ENCODE measurements around the gene MRPL53.

MRPL53 gene

GRCh38 chr2:74425523-74425922 is 47.0 kb downstream of the MRPL53 start:
- no peak for DNase-seq (ENCODE audit: low spot score)

DNA sequence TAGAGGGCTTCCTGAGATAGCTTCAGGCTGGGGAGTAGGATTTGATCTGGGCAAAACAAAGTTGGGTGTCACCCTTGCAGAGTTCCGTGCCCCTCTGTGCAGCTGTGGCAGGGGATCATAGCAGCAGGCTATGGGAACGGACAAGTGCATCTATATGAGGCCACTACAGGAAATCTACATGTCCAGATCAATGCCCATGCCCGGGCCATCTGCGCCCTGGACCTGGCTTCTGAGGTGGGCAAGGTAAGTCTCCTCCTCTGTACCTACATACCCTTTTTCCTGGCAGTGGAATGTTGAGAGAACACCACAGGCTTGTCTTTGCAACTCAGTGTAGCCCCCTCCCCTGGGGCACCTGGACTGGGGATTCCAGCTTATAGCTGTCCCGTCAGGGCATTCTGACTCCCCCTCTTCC is 47.5 kb downstream of the MRPL53 start:
- no peak for DNase-seq (ENCODE audit: low spot score)

DNA sequence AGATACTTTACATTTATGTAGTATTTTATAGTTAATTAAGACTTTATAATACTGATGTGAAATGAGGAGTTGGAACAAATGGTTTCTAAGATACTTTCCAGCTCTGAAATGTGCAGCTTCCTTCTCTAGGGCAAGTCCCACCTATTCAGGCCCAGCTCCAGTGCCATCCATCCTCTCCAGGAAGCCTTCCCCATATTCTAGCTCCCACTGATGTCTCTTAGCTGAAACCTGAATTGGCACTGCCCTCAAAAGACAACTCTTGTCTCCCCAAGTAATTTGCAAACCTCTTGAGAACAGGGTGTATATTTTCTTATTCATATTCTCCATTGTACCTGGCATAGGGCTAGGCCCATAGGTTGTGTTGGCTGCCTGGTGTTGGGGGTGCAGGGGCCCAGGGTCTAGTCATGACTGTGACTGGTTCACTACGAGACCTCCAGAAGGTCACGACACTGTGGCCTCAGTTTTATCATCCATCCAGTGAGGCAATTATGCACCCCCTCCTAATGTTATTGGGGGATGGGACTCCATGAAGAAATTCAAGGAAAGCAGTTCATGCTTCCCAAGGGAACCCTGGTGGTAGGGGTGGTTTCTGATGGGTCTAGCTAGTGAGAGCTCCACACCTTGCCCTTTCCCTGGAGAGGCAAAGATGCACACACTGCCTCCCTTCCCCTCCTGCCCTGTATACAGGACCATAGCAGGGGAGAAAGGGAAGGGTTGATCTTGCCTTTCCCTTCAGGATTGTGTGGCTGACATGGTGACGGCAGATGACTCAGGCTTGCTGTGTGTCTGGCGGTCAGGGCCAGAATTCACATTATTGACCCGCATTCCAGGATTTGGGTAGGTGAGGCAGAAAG is 48.1 kb downstream of the MRPL53 start:
- DNase-seq (ENCODE audit: low spot score): no peak

DNA sequence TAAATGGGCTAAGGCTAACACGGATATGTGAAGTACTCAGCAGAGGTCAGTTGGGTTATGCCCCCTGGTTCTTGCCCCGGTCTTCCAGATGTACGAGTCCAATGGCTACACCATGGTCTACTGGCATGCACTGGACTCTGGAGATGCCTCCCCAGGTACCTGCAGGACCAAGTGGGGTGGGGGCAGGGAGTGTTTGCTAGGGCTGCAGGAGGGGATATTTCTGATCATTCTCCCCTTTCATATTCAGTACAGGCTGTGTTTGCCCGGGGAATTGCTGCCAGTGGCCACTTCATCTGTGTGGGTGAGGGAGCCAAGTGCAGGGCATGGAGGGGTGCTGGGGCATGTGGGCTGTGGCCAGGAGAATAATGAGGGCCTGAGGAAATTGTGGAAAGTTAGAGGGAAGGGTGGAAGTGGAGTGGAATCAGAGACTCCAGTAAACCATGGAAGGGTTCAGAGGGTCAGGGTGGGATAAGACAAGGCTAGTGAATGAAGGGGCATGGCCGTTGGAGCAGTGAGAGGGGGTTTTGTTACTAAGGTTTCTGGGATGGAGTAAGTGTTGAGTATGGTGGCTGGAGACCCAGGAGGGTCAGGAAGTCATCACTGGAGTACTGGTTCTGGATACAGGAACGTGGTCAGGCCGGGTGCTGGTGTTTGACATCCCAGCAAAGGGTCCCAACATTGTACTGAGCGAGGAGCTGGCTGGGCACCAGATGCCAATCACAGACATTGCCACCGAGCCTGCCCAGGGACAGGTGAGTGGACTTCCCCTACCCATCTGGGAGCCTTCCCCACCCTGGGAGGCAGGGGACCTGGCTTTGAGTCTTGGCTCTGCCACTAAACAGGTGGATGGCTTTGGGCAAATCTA is 49.0 kb downstream of the MRPL53 start:
- DNase-seq (ENCODE audit: low spot score): no peak

Measured in hematopoietic multipotent progenitor cell treated with erythropoietin and hydrocortisone succinate and interleukin-3 and kit ligand, for 17 days (in vitro differentiated cells).